Right cardiac atrium (tissue), 5 donors: ENCODE data around the gene SAMSN1. TPM values are rescaled to one million over a fixed set of nuclear protein-coding genes. Genes with fewer than 3 reads are reported as not detected.
"Not testable (repeated sequence)": the region's sequence is repeated elsewhere in the genome, so short reads cannot be mapped to it uniquely, and the experiment has no call there.

Source experiments
- ATAC-seq, 2 donors: fragments of 200-7000 bp; cut with Tn5 transposase; one replicate each; pipeline versions ENCODE4 v1.8.0 to v1.9.1; 2020; ENCODE audit warnings: moderate library complexity in 2 of 2, mild to moderate bottlenecking in 1 of 2
- DNase-seq, 3 donors: peaks; one replicate each; pipeline ENCODE4 v3.0.0-alpha.2; 2020
- H3K27ac ChIP-seq: one replicate; pipeline ENCODE4 v1.5.1; 2013; ENCODE audit warnings: mild to moderate bottlenecking, low read length, control low read depth, moderate library complexity
- H3K27me3 ChIP-seq: one replicate; pipeline ENCODE4 v1.6.1; 2013; ENCODE audit not compliant: control insufficient read depth, insufficient read depth
- H3K4me1 ChIP-seq: one replicate; pipeline ENCODE4 v1.6.1; 2013; ENCODE audit warnings: low read length; ENCODE audit not compliant: control insufficient read depth, insufficient read depth
- H3K4me3 ChIP-seq: one replicate; pipeline ENCODE4 v1.5.1; 2013; ENCODE audit warnings: low read length, control low read depth
- H3K9me3 ChIP-seq: one replicate; pipeline ENCODE4 v1.6.1; 2013; ENCODE audit warnings: low read length; ENCODE audit not compliant: control insufficient read depth
- WGBS: extraction: QIAGEN DNeasy Blood & Tissue Kit; methylation state at CpG from one replicate; pipeline ENCODE4 v1.1.7; 2013; 5-methylcytosine and 5-hydroxymethylcytosine counted together
- intact Hi-C, 4 donors: fragments of 100-400 bp; cut with DNase I; formaldehyde crosslinking; loops; one replicate each; pipeline versions ENCODE4 v1.11.0 to v1.14.0; 2022 to 2023
- polyA plus RNA-seq: library from polyadenylated mRNA; stranded (reverse); fragments of 200-250 nt; gene quantifications from one replicate; pipeline ENCODE4 v1.2.3, GENCODE V29; 2013
- total RNA-seq, 4 donors: library from RNA; stranded (reverse); fragmentation: NEBNext Ultra II Directional; extraction: Animal tissue kit (Norgen Biotek cat#: 25700); gene quantifications; one replicate each; pipeline ENCODE4 v1.2.1, GENCODE V29; 2021
- donor health status: healthy with polysubstance abuse.
- donor health status: DM: no; HTN: yes; CAD: no.
- donor health status: DM: no; HTN: no; CAD: no.
- donor health status: DM: no; HTN: yes; CAD: no; lungs with severe emphysema.
- donor health status: DM: yes; HTN: yes; CAD: no.

The SAMSN1 gene
- total and polyA plus RNA-seq, 5 donors, result 1.9 to 4.7 (median 3.6) TPM

- H3K9me3 ChIP-seq, result no peaks in the 10 kb centered on the region
- H3K4me1 ChIP-seq, result no peaks in the 10 kb centered on the region
- no peak for ATAC-seq
- intact Hi-C loops, result no loop called here
- no peak overlapping the region for H3K4me3 ChIP-seq
- DNase-seq, result no peak
- no peaks in the 10 kb centered on the region for H3K27me3 ChIP-seq
- H3K27ac ChIP-seq, result no peak overlapping the region
- 54% methylated on average over 2 of the region's 2 CpGs for WGBS
Measured at GRCh38 chr21:14497825-14498224, 48.3 kb downstream of the SAMSN1 start.

DNA sequence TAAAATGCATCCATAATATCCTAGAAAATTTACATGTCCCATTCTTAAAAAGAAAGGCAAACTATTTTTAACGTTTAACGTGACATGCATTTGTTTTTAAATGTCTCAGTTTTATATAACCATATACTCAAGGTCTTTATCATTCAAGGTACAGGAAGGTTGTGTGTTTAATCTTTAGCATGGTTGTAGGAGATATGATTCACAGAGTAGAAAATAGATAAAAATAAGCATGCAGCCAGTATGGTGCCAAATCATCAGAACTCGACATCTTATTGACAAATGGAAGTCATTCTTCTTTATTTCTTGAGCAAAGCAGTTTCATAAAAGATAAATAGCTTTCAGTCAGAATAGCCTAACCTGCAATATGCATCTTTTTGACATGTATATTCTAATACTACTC, 51.0 kb downstream of the SAMSN1 start:
- H3K4me3 ChIP-seq, result no peak overlapping the region
- DNase-seq, result no peak
- no peaks in the 10 kb centered on the region for H3K4me1 ChIP-seq
- H3K27me3 ChIP-seq, result no peaks in the 10 kb centered on the region
- WGBS, result 63% methylated on average over 3 of the region's 3 CpGs
- no peak overlapping the region for H3K27ac ChIP-seq
- intact Hi-C loops, result no loop called here
- no peaks in the 10 kb centered on the region for H3K9me3 ChIP-seq
- no peak for ATAC-seq

- WGBS, result 100% methylated on average over 1 of the region's 1 CpG
- H3K9me3 ChIP-seq, H3K4me3 ChIP-seq, ATAC-seq, H3K27ac ChIP-seq, H3K4me1 ChIP-seq, intact Hi-C loops, DNase-seq, H3K27me3 ChIP-seq: not testable (repeated sequence)
Measured at GRCh38 chr21:14494181-14494580, 51.9 kb downstream of the SAMSN1 start.

DNA sequence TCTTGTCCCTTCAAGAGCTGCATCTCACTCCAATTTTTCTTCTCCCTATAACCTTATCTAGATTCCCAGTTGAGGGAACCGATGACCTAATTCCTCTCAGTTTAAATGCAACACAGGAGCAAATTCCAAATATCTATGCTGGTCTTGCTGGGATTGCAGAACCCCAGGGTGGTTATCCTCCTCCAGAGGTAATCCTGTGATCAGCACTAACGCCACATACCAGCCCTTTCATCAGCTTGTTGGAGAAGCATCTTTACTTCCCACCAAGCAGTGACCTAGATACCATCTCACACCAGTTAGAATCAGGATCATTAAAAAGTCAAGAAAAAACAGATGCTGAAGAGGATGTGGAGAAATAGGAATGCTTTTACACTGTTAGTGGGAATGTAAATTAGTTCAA, 52.4 kb downstream of the SAMSN1 start:
- no peaks in the 10 kb centered on the region for H3K4me1 ChIP-seq
- no peak overlapping the region for H3K27ac ChIP-seq
- DNase-seq (no peak), ATAC-seq (no peak)
- H3K4me3 ChIP-seq, result no peak overlapping the region
- H3K27me3 ChIP-seq, result no peaks in the 10 kb centered on the region
- WGBS, result 70% methylated on average over 2 of the region's 2 CpGs
- no peaks in the 10 kb centered on the region for H3K9me3 ChIP-seq
- intact Hi-C loops, result no loop called here

DNA sequence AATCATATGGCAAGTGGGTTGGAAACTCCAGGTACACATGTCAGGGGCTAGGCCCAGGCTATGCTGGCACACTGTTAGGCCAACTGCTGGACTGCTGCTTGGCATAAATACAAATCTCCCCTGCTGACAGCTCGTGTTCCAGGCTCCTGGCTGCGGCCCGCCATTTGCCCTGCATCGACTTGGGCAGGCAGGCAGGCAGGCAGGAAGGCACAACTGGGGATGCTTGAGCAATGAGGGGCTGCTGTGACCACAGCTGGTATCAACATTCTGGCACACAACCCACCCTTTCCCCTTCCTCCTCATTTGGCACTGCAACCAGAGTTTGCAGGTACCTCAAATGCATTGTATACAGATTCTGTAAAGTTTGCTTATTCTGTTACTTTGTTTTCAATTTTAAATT, 53.2 kb downstream of the SAMSN1 start:
- H3K9me3 ChIP-seq, result no peaks in the 10 kb centered on the region
- 63% methylated on average over 4 of the region's 4 CpGs for WGBS
- peak in 2 of 3 donors; percentile 8 to 47 for DNase-seq
- no peak overlapping the region for H3K4me3 ChIP-seq
- no peaks in the 10 kb centered on the region for H3K27me3 ChIP-seq
- ATAC-seq, result no peak
- intact Hi-C loops, result no loop called here
- H3K4me1 ChIP-seq, result no peaks in the 10 kb centered on the region
- H3K27ac ChIP-seq, result no peak overlapping the region

DNA sequence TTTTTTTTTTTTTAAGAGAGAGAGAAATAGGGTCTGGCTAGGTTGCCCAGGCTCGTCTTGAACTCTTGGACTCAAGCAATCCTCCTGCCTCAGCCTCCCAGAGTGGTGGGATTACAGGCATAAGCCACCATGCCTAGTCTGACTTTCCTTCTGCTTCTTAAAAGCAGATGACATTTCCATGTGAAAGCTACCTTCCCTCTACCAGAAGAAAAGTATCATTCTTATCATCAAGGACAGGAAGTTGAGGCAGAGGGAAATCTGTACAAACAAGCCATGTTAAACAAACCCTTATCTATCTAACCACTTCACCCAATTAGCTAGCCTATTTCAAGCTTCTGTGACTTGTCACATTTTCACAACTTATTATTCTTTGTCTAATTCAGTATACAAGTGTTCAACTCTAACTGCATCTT, 54.8 kb downstream of the SAMSN1 start:
- Histone ChIP-seq H3K27ac (no peak overlapping the region), H3K27me3 (no peaks in the 10 kb centered on the region), H3K9me3 (no peaks in the 10 kb centered on the region), H3K4me1 (no peaks in the 10 kb centered on the region), H3K4me3 (no peak overlapping the region)
- no peak for ATAC-seq
- 76% methylated on average over 1 of the region's 1 CpG for WGBS
- no peak for DNase-seq
- intact Hi-C loops, result no loop called here

GRCh38 chr21:14488672-14489204, 57.4 kb downstream of the SAMSN1 start:
- no peak overlapping the region for H3K27ac ChIP-seq
- intact Hi-C loops, result no loop called here
- H3K4me3 ChIP-seq, result no peak overlapping the region
- H3K4me1 ChIP-seq, result no peaks in the 10 kb centered on the region
- no peak for ATAC-seq
- H3K9me3 ChIP-seq, result no peaks in the 10 kb centered on the region
- WGBS, result 91% methylated on average over 5 of the region's 5 CpGs
- DNase-seq, result no peak
- no peaks in the 10 kb centered on the region for H3K27me3 ChIP-seq

- no peak overlapping the region for H3K27ac ChIP-seq
- no peaks in the 10 kb centered on the region for H3K27me3 ChIP-seq
- DNase-seq, result no peak
- H3K9me3 ChIP-seq, result no peaks in the 10 kb centered on the region
- ATAC-seq, result no peak
- intact Hi-C loops, result no loop called here
- no peaks in the 10 kb centered on the region for H3K4me1 ChIP-seq
- no peak overlapping the region for H3K4me3 ChIP-seq
Measured at GRCh38 chr21:14487490-14488432, 58.4 kb downstream of the SAMSN1 start.

GRCh38 chr21:14486869-14487268, 59.2 kb downstream of the SAMSN1 start:
- Histone ChIP-seq H3K27me3 (no peaks in the 10 kb centered on the region), H3K9me3 (no peaks in the 10 kb centered on the region), H3K27ac (no peak overlapping the region), H3K4me1 (no peaks in the 10 kb centered on the region), H3K4me3 (no peak overlapping the region)
- DNase-seq (no peak), ATAC-seq (no peak)
- WGBS, result 77% methylated on average over 3 of the region's 3 CpGs
- intact Hi-C loops, result no loop called here

- no peak overlapping the region for H3K27ac ChIP-seq
- no peaks in the 10 kb centered on the region for H3K27me3 ChIP-seq
- no peaks in the 10 kb centered on the region for H3K4me1 ChIP-seq
- DNase-seq (no peak), ATAC-seq (no peak)
- H3K4me3 ChIP-seq, result no peak overlapping the region
- intact Hi-C loops, result no loop called here
- H3K9me3 ChIP-seq, result no peaks in the 10 kb centered on the region
- 89% methylated on average over 2 of the region's 2 CpGs for WGBS
Measured at GRCh38 chr21:14484188-14485009, 61.7 kb downstream of the SAMSN1 start.

DNA sequence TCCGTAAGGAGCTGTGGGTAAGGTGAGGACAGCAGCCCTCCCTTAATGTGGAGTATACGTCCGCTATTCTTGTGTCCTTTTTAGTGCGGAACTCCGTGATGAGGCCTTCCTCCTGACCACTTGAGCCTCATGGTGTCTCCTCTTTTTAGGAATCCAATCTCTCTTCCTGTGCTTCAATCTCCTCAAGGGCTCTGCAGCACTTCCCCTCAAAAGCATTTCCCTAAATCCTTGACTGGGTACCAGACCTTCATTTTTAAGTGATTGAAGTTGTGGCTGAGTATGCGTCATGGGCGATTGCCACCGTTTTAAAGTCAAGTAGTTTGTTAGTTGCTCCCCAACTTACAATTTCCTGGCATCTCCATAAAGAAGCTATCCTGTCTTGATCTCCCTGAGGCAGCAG, 62.8 kb downstream of the SAMSN1 start:
- H3K4me1 ChIP-seq, result no peaks in the 10 kb centered on the region
- H3K9me3 ChIP-seq, result no peaks in the 10 kb centered on the region
- no peaks in the 10 kb centered on the region for H3K27me3 ChIP-seq
- 90% methylated on average over 8 of the region's 8 CpGs for WGBS
- intact Hi-C loops, result no loop called here
- H3K4me3 ChIP-seq, result no peak overlapping the region
- DNase-seq (no peak), ATAC-seq (no peak)
- H3K27ac ChIP-seq, result no peak overlapping the region
